Ovary (tissue), 9 donors: Measurements from ENCODE around the gene REC114. TPM values are rescaled to one million over a fixed set of nuclear protein-coding genes. Genes with fewer than 3 reads are reported as not detected.

Experiments used
- DNase-seq, 5 donors: peaks; one replicate each; pipeline ENCODE4 v3.0.0-alpha.2; 2019 to 2020
- H3K27ac ChIP-seq, 2 donors: fragments of 200-600 bp; one replicate each; pipeline versions ENCODE4 v1.5.1 to v1.8.0; 2019 to 2022
- H3K27me3 ChIP-seq: fragments of 200-600 bp; one replicate; pipeline ENCODE4 v1.8.0; 2022
- H3K36me3 ChIP-seq: fragments of 200-600 bp; sonication (generic); one replicate; pipeline ENCODE4 v1.5.1; 2019
- H3K4me1 ChIP-seq: one replicate; pipeline ENCODE4 v1.8.1; 2013; ENCODE audit warnings: mild to moderate bottlenecking, moderate library complexity; ENCODE audit not compliant: insufficient read depth
- H3K4me3 ChIP-seq: fragments of 200-600 bp; sonication (generic); one replicate; pipeline ENCODE4 v1.5.1; 2017
- H3K9me3 ChIP-seq, 2 donors: fragments of 200-600 bp in 1 of 2; sonication (generic) in 1 of 2; one replicate each; pipeline versions ENCODE4 v1.5.1 to v1.8.1; 2013 to 2019; ENCODE audit warnings: mild to moderate bottlenecking in 1 of 2, moderate library complexity in 1 of 2
- EP300 ChIP-seq: sonication (generic); formaldehyde crosslinking; IDR thresholded peaks from one replicate; pipeline ENCODE4 v1.6.1; 2017; ENCODE audit warnings: antibody characterized with exemption
- POLR2A ChIP-seq: fragments of 450-650 bp; IDR thresholded peaks from one replicate; pipeline ENCODE4 v1.6.1; 2017; ENCODE audit warnings: antibody characterized with exemption, mild to moderate bottlenecking, moderate library complexity
- WGBS, 3 donors: extraction: QIAGEN DNeasy Blood & Tissue Kit in 1 of 3; methylation state at CpG; one replicate each; pipeline versions ENCODE4 v1.1.5 to v1.1.7; 2013 to 2017; 5-methylcytosine and 5-hydroxymethylcytosine counted together
- intact Hi-C, 4 donors: fragments of 100-400 bp; cut with DNase I; formaldehyde crosslinking; loops; one replicate each; pipeline versions ENCODE4 v1.11.0 to v1.15.1; 2022 to 2023
- polyA plus RNA-seq, 2 donors: library from polyadenylated mRNA; stranded (reverse); fragments of 200-250 nt in 1 of 2; fragments of 350-450 nt in 1 of 2; fragmentation: Illumina TruSeq in 1 of 2; extraction: RNeasy Lipid Tissue Mini Kit (QIAGEN cat#74804) in 1 of 2; gene quantifications; one replicate each; pipeline ENCODE4 v1.2.3, GENCODE V29; 2013 to 2014
- total RNA-seq, 7 donors: library from RNA; depleted of rRNA in 2 of 7; stranded (reverse); fragments of >200 nt in 2 of 7; fragmentation: NEBNext Ultra II Directional in 3 of 7; extraction: Animal tissue kit (Norgen Biotek cat#: 25700) in 3 of 7; gene quantifications; one replicate each; pipeline versions ENCODE4 v1.1.0 to v1.2.4, GENCODE V29; 2016 to 2023
- TF ChIP-seq, protein P1 (sequence below), 3 donors: fragments of 450-650 bp in 2 of 3; fragments of 200-600 bp in 1 of 3; IDR thresholded peaks; one replicate each; pipeline versions ENCODE4 v1.5.1 to v1.8.0; 2016 to 2022; ENCODE audit warnings: antibody characterized with exemption in 3 of 3, mild to moderate bottlenecking in 1 of 3
- donor health status: DM: no; HTN: no; CAD: no; lungs with moderate emphysema.
- donor health status: DM: no; HTN: no; CAD: no.
- donor health status: Bipolar disorder and iron deficiency.
- donor health status: DM: yes; HTN: yes; CAD: no.
- donor health status: DM: no; HTN: no; CAD: no.
- donor health status: DM: yes; HTN: yes; CAD: no.

The REC114 gene
- total and polyA plus RNA-seq, 9 donors = 0.51 TPM; not detected in 8

DNA sequence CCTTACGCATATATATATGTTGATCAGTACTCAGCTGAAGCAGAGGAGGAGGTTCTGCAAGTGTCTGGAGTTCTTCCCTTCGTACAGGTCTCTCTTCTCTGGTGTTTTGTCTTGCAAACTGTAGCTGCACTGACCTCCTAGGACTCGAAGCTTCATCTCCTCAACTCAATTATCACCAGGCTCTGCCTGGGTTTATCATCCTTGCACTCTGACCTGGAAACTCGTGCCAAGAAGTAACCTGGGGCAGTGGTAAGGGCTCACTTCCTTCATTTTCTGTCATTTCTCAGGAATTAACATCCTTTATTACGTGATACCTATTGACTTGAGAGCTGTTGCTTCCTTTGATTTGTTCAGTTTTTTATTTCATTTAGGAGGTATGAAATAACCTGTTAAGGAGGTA lies 14.4 kb downstream of the REC114 start:
- no peak for DNase-seq
- Histone ChIP-seq H3K4me1 (no peaks in the 10 kb centered on the region), H3K27ac (no peak overlapping the region), H3K9me3 (no peaks in the 10 kb centered on the region), H3K27me3 (no peaks in the 10 kb centered on the region), H3K36me3 (no peaks in the 10 kb centered on the region), H3K4me3 (no peak overlapping the region)
- WGBS, 3 donors = 61 to 63% (median 63%) methylated on average over 5 of the region's 5 CpGs
- TF ChIP-seq, protein P1, sequence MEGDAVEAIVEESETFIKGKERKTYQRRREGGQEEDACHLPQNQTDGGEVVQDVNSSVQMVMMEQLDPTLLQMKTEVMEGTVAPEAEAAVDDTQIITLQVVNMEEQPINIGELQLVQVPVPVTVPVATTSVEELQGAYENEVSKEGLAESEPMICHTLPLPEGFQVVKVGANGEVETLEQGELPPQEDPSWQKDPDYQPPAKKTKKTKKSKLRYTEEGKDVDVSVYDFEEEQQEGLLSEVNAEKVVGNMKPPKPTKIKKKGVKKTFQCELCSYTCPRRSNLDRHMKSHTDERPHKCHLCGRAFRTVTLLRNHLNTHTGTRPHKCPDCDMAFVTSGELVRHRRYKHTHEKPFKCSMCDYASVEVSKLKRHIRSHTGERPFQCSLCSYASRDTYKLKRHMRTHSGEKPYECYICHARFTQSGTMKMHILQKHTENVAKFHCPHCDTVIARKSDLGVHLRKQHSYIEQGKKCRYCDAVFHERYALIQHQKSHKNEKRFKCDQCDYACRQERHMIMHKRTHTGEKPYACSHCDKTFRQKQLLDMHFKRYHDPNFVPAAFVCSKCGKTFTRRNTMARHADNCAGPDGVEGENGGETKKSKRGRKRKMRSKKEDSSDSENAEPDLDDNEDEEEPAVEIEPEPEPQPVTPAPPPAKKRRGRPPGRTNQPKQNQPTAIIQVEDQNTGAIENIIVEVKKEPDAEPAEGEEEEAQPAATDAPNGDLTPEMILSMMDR (IDR thresholded peaks at IDR 0.05) = no peak
- TF ChIP-seq POLR2A (no peak), EP300 (no peak)
- intact Hi-C loops = no loop called here

DNA sequence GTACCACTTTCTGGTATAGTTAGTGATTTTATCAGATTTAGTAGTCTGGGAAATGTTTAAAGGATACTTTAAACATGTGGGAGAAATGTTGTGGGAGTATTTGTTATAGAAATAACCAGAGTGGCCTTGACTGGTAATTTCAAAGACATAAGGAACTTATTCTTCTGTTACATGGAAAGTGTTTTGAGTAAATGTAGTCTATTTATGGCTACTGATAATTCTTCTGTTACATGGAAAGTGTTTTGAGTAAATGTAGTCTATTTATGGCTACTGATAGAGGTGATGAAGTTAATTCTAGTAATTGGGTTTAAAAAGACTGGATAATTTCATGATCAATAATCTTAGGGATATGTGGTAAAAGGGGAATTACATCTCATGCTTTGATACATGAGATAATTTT lies 17.7 kb downstream of the REC114 start:
- Histone ChIP-seq H3K27me3 (no peaks in the 10 kb centered on the region), H3K27ac (no peak overlapping the region), H3K4me3 (no peak overlapping the region), H3K9me3 (no peaks in the 10 kb centered on the region), H3K36me3 (no peaks in the 10 kb centered on the region), H3K4me1 (no peaks in the 10 kb centered on the region)
- intact Hi-C loops = no loop called here
- TF ChIP-seq EP300 (no peak), POLR2A (no peak)
- TF ChIP-seq, protein P1 (IDR thresholded peaks at IDR 0.05) = no peak
- no peak for DNase-seq

- H3K4me3 ChIP-seq = no peak overlapping the region
- no peak for TF ChIP-seq EP300
- DNase-seq = no peak
- no peak overlapping the region for H3K27ac ChIP-seq
- H3K9me3 ChIP-seq = no peaks in the 10 kb centered on the region
- WGBS, 3 donors = 46 to 54% (median 51%) methylated on average over 2 of the region's 2 CpGs
- no peaks in the 10 kb centered on the region for H3K27me3 ChIP-seq
- no peaks in the 10 kb centered on the region for H3K36me3 ChIP-seq
- intact Hi-C loops = no loop called here
- H3K4me1 ChIP-seq = no peaks in the 10 kb centered on the region
These were observed 21.6 kb downstream of the REC114 start for GRCh38 chr15:73464602-73465001.

- no peaks in the 10 kb centered on the region for H3K36me3 ChIP-seq
- intact Hi-C loops = no loop called here
- no peaks in the 10 kb centered on the region for H3K9me3 ChIP-seq
- DNase-seq = no peak
- no peaks in the 10 kb centered on the region for H3K27me3 ChIP-seq
- 64 to 67% (median 64%) methylated on average over 3 of the region's 3 CpGs for WGBS, 3 donors
- H3K27ac ChIP-seq = no peak overlapping the region
- no peak overlapping the region for H3K4me3 ChIP-seq
- no peaks in the 10 kb centered on the region for H3K4me1 ChIP-seq
- TF ChIP-seq, protein P1 (IDR thresholded peaks at IDR 0.05) = no peak
- no peak for TF ChIP-seq EP300
- TF ChIP-seq POLR2A = no peak
These were observed 24.8 kb downstream of the REC114 start for GRCh38 chr15:73467758-73468157.

DNA sequence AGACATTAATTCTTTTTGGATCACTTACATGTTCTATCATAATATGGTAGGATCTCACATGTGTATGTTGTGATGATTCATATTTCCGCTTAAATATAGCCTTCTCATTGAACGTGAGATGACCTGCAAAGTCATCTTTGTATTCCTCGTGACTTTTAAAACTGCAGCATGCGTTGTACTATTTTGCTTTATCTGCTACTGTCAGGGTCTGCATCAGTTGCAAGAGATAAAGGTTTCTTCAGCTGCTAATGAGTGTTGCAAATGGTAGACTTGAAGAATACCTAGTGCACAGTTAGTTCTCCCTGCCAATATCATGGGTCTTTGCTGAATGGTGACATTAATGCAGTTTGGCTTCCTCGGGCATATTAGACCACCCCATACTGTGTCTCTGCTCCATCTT lies 31.8 kb downstream of the REC114 start:
- no peak for DNase-seq
- intact Hi-C loops = no loop called here
- Histone ChIP-seq H3K9me3 (no peaks in the 10 kb centered on the region), H3K27me3 (no peaks in the 10 kb centered on the region), H3K36me3 (no peaks in the 10 kb centered on the region), H3K4me3 (no peak overlapping the region), H3K27ac (no peak overlapping the region), H3K4me1 (no peaks in the 10 kb centered on the region)
- no peak for TF ChIP-seq POLR2A
- no peak for TF ChIP-seq EP300
- TF ChIP-seq, protein P1 (IDR thresholded peaks at IDR 0.05) = no peak
- WGBS, 3 donors = 75 to 86% (median 80%) methylated on average over 5 of the region's 5 CpGs
